HG03571 (cell line): ENCODE measurements around the gene IQGAP2.
A peak's percentile ranks its signal among the peaks of the same experiment; 100 is the strongest.

ENCODE experiments used
- ATAC-seq: cut with Tn5 transposase; IDR thresholded peaks from one replicate; pipeline ENCODE4 v1.9.1; 2021; ENCODE audit not compliant: unreplicated experiment

The IQGAP2 gene

DNA sequence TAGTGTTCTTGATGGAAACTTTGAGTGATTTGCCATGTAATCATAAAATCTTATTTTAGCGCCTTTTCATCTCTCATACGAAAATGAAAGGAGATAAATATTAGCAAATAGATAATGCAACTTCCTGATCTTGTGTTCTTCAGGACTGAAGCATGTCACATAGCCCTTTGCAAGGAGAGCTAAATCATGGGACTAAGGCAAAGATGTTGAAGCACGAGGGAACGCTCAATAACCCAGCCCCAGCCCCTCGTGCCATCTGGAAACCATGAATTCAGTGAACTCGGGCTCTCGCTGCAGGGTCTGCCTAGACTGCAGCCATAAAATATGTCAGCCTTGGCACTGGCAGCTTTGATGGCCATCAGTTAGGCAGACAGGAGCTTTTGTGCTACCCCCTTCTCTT lies 161.9 kb downstream of the IQGAP2 start:
- ATAC-seq, result no peak

DNA sequence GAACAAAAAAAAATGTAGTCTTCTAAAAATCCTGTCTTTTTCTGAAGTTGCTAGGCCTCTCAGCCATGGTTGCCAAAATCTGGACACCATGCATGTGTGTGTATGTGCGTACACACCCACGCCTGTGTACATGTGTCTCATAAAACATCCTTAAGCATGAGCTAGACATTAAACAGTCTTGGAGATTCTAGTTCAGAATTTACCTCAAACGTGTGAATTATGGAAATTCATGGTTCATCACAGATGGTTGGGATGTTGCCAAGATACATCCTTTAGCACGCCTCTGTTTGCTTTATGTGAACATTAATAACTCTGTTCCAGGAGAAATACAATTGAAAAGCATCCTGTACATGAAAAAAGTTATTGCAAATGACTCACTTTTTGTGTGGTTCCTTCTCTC lies 167.1 kb downstream of the IQGAP2 start:
- ATAC-seq, result no peak

DNA sequence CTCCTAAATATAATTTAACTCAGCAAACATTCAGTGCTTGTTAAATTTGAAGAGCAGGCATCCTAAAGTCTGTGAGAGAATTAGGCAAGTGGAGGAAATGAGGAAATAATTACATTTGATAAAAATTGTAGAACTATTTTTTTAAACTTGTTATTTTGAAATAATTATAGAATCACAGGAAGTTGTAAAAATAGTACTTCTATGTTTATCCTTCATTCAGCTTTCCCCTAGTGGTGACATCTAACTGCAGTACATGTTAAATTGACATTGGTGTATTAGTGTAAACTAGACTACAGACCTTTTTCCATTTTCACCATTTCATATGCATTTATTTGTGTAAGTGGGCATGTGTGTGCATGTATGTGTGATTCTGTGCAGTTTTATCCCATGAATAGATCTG lies 168.5 kb downstream of the IQGAP2 start:
- ATAC-seq, result no peak

DNA sequence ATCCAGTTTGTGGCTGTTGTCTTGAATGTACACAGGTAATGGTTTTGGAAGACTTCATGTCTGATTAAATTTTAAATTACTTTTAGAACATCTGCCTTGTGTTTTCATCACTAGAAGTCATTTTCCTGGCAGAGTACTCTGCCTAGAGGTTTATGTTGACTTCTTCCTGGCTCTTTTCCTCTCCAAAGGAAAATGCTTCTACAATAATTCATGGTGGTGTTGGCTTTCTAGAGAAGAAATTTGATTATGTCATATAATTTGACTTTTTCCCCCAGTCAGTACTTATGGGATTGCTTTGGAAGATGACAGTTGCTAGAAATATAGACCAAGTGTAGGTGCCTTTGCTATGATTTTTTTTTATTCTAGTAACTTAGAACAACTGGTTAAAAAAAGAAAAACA lies 173.4 kb downstream of the IQGAP2 start:
- no peak for ATAC-seq

DNA sequence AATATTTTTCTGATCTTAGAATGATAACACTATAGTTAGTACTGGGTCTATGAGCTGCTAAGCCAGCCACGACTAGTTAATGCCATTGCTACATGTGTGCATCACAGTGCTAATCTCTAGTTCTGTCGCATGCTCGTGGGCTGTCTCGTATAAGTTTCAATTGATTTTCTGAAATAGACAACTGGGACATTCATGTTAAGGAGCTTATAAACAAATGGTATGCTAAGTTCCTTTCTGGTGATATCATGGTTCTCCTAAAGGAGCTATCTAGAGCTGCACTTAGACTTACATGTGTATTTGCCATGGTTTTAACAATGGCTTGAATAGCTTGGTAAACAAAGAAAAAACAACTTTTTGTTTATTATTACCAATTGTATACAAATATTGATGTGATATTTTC lies 173.9 kb downstream of the IQGAP2 start:
- no peak for ATAC-seq

DNA sequence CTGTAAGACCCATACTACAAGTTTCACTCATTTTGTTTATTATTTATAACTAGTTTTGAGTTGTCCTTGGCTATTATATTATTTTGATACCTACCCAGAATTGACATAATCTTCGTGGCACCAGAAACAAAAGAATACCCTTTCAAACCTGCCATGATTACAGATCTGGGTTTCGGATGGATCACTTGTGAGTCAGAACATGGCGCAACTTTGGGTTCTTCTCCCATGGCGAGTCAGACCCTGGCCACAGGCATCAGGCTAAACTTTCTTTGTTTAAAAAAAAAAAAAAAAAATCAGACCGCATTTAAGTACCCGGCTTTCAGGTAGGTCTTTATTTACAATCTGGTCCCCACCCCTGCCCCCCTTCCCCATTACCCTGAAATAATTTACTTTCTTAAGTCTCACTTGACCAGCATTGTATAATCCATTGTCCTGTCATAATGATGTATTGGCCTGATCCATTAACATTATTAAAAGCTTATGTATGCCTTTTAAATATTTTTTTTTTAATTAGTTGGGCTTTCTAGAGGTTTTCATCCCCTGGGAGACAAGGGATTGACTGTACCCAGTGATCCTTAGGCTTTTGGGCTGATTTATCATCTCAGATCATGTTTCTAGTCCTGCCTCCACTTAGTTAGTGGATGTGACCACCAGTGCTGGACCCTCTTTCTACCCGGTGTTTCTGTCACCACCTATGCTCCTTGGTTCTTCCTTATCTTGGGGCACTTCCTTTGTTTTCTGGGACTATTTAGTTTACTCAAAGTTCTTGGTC lies 176.3 kb downstream of the IQGAP2 start:
- no peak for ATAC-seq

DNA sequence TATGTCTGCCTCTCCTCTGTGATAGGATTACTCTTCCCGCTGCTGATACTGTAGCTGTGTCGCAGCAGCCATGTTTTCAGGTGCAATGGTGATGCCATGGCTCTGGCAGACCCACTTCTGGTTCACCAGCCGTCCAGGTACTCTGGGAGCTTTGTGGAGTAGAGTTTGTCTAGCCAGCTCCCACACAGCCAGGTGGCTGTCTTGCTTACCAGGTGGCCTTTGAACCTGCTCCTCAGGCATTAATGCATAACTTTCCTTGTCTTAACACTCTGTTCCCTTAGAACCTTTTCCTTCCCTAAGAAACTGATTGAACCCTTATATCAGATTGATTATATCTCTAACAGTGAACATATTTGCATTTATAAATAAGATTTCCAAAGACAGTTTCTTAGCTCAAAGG lies 177.9 kb downstream of the IQGAP2 start:
- no peak for ATAC-seq

DNA sequence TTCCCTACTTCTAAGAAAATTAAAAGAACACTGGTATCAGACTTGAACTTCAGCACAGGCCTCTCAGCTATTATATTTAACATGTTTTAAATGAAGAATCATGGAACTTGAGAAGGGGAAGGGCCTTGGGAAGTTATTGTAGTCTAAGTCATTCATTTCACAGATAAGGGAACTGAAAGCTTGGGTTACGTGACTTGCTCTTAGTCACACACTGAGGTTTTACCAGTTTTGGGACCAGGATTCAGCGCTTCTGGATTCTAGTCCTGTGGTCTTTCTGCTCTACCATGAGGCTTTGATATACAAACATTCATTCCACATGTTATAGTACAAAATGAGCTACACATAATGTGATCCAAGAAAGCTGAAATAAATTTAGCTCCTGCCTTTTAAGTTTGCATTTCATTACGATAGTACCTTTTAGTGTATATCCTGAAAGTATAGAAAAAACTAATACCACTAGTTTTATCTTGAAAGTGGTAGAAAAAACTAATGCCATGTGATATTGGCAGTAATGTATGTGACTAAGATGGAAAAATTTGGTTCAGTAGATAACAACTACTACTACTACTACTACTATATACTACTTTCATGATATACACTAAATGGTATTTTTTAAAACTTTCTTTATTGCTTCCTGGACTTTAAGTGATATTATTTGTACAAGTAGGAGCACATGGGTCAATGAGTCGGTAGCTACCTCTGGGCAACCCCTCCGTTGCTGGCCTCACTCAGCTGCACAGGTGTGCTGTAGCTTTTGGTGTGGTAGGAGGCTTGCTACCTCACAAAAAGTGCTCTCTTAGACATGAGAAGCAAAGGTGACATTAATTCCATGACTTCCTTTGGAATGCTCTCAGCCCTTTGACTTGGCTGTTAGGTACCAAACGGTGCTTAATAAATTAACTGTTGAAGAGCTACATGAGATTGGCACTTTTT lies 179.4 kb downstream of the IQGAP2 start:
- peak; percentile 88 for ATAC-seq

DNA sequence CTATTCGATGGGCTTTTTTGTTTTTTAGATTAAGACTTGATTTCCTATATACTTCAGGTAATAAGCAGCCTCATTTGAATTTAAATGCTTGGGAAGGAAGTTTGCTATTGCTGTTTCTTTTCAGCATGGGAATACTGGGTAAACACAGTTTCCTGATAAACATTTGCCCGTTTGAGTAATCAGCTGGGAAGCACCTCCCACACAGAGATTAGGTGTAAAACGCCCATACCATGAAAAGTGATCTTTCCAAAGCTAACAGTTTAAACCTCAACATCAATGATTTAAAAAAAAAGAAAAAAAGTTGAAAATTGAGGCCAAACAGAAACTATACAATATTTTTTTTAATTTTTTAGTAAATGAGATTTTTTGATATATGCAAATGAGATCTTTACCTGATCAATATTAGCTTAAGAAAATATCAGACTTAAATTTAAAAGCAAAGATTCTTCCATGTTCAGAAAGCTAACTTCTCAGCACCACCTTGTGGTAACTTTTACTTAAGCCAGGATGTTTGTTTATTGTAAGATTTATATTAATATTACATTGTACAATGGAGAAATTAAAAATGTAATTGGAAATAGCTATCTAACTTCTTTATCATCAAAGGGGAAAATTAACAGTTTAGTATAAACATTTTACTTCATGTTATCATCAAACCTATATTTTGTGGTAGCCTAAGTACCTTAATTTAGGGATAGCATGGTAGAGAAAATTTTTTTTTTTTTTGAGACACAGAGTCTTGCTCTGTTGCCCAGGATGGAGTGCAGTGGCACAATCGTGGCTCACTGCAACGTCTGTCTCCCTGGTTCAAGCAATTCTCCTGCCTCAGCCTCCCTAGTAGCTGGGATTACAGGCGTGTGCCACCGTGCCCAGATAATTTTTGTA lies 180.3 kb downstream of the IQGAP2 start:
- ATAC-seq, result no peak

DNA sequence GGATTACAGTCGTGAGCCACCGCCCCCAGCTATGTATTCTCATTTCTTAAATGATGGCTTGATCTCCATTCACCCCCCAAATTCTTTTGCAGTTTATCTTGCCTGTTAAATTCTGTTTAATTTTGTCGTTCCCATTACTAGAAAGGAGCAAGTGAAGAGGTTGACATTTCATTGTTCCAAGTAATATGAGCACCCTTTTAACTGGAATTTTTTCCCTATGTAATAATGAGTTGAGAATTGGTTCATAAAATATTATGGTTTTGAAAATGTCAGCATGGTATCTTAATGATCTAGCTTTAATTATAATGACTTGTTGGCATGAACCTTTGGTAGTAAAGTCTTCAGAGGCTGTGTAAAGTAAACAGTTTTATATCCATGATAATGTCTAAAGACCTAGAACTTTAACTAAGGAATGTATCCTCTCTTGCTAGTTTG lies 182.7 kb downstream of the IQGAP2 start:
- ATAC-seq, result no peak

DNA sequence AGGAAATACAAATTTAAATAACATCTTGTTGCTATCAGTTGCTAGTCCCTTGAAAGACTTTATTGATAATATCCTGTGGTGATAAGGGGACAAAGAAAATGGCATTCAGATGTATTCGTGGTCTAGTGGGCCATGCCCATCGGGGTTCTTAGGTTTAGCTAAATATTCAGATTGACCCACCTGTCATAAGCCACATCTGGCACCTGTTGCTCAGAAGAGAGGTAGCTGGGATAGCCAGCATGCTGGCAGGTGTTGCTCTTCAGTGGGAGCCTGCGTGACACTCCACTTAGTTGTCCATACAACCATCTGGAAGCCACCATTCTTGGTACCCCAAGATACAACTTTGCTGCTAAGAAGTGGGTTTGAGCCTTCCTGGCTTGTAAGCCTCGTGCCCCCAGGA lies 183.4 kb downstream of the IQGAP2 start:
- ATAC-seq, result no peak

DNA sequence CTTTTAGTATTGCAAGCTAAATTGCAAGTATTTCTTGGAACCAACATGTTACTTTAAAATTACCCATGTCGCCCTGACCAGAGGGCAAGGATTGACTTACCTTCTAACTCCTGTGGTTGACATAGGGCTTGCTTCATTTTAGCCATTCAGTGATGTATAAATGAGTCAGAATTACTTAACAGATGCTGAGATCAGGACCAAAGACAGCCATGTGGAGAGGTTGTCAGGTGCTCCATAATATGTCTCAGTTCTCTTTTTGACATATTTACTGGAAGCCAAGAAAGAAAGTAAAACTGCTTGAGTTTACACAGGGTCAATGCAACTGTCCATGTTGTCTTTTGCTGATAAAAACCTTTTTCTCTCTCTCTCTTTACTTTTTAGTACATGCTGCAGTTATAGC lies 186.9 kb downstream of the IQGAP2 start:
- peak; percentile 92 for ATAC-seq

DNA sequence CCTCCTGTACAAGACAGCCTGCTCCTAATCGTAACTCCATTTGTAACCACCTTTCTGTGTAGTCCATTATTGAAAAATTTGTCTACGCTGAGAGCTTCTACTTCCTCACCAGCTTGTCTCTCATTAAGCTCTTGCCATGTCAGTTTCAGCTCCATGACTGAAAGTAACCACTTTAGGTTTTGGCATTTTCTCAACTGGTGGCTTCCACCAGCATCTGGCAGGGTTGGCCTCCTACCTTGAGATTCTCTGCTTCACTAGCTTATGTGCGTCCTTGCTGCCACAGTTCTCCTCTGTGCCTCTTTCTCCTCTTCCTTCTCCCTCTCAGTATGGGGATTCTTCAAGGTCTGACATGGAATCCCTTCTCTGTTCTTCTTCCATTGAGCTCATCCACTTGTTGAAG lies 188.3 kb downstream of the IQGAP2 start:
- ATAC-seq, result no peak

DNA sequence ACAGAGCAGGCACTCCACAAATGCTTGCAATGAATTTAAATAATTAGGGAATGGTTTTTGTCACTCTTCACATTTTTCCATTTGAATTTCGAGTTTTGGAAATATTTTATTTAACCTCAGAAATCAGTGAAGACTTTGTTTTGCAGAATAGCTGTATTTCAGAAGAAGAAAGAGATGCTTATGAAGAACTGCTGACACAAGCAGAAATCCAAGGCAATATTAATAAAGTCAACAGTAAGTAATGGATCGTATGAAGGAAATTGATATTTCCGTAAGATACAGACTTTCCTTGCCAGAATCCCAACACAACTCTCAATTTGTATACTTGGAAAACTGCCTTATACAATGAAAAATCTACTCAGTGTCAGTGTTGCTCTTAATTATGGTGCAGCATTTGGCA lies 189.6 kb downstream of the IQGAP2 start:
- ATAC-seq, result no peak

DNA sequence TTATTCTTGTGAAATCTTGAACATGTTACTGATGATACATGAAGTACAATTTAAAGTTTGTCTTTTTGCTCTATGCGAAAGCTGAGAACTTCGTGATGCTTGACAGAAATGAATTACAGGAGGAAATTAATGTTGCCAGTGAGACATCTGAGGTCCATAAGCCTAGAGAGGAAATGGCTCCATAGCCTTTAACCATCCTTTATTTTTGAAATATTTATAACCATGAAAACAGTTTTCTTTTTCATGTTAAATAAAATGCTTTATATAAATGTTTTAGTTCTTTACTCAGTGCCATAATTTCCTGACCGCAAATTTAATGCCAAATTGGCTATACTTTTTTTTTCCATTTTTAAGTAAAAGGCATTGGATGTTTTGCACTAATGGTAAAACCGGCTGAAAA lies 191.0 kb downstream of the IQGAP2 start:
- no peak for ATAC-seq

DNA sequence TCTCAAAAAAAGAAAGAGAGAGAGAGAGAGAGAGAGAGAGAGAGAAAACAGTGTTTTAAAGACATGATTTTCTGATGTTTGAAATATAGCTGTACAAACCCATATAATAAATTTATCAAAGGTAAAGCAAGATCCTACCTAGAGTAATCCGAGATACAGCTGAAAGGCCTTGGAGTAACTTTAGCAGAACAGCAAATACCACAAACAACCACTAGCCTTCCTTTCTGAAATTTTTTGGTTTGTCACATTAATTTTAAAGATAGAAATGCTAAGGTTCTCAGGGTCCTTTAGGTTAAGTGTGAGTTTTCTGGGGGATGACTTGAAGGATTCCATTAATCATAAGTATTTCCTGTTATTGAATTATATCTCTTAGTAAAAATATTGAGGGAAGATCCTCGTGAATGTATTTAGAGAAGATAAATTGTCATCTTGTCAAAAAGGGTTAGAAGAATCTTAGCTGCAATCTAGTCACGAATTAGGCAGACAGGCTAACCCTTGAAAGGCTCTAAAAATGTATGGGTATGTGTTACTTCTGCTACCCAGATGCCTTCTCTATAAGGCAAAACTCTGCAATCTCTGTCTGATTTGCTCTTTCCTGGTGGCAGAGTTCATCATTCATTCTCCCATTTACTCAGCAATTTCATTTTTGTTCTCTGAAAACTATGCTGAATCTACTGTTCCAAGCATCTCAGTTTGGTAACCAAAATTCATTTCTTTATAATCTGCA lies 192.8 kb downstream of the IQGAP2 start:
- no peak for ATAC-seq

DNA sequence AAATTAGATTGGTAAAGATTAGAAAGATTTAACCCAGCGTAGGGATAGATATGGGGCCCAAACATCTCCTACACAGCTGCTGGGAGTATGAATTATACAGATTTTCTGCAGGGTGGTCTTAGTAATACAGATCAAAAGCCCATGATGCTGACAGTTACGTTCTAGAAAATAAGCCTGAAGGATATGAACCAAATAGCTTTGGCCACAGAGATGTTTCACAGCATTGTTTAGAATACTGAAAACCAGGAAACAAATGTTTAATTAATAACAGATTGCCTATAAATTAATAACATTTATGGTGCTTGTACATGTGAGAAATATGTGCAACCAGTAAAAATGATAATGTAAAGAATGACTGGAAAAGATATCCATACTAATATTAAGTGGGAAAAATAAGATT lies 195.4 kb downstream of the IQGAP2 start:
- ATAC-seq, result no peak

DNA sequence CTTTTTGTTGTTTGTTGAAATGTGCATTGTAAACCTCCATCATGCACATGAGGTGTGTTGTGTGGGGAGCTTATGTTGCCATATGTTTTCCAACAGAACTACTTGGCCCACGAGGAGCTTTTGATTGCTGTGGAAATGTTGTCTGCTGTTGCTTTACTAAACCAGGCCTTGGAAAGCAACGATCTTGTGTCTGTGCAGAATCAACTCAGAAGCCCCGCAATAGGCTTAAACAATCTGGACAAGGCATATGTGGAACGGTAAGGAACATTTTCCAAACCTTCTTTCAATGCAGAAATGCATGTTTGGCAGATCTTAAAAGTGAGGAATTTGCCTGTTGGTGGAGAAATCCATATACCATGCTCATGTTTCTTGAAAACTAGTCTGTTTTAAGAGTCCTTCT lies 197.6 kb downstream of the IQGAP2 start:
- no peak for ATAC-seq

DNA sequence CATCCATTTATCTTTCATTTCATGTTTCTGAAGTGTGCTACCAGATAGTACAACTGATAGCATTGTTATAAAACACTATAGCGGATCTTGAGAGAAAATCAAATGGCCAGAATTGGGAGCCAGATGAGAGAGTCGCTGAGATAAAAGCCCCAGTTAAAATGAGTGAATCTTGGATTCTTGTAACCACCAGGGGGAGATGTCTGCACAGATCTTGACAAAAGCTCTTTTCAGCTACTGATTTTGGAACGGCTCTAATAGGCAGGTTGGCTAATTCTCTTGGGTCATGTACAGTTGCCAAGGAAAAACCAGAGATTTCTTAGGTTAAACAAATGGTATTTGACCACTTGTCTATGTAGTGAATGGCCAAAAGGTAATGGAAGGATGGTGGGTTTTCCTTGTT lies 198.4 kb downstream of the IQGAP2 start:
- no peak for ATAC-seq

DNA sequence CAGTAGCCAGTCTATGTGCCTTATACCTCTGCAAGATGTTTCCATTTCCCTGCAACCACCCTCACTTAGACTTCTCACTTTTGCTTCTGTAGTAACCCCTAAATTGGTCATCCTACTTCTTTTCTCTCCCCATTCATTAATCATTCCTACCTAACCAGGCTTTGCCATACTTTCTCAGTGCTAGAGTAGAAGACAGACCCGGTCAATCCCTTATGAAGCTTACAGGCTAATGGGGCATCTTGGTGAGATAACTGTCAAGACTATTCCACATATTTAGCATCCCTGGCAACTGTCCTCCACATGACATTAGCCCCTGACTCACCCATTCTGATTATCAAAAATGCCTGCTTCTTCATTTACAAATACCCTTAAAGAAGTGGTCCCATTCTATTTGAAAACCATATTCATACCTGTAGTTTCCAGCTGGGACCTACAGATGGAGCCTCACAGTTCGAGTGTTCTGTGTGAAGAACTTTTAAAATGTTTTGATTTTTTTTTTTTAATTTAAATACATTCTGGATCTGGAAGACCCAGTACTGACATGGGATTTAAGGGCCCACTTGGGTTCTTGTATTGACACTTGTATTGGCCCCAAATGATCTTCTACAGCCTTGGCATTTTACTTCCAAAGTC lies 199.1 kb downstream of the IQGAP2 start:
- ATAC-seq, result no peak
